22Rv1 (cell line): ENCODE results near the gene TBX5.

Experiments
- CTCF ChIP-seq: fragments of 450-650 bp; IDR thresholded peaks from 2 replicates; pipeline ENCODE4 v1.5.1; 2017; ENCODE audit warnings: mild to moderate bottlenecking
- ZFX ChIP-seq: fragments of 450-650 bp; IDR thresholded peaks from 2 replicates; pipeline ENCODE4 v1.6.1; 2017; ENCODE audit warnings: antibody characterized with exemption, borderline replicate concordance

GRCh38 chr12:114443607-114444421 lies 37.9 kb upstream of the TBX5 start:
- TF ChIP-seq CTCF (no peak), ZFX (no peak)
